SU-DHL-6 (cell line): ENCODE measurements around the gene CEBPG.

ENCODE experiments used
- H2AFZ ChIP-seq: fragments of 200-600 bp; sonication (generic); 2 replicates; pipeline ENCODE4 v1.6.1; 2014; ENCODE audit warnings: low read depth, mild to moderate bottlenecking, moderate library complexity, mixed read lengths, antibody characterized with exemption, low read length; ENCODE audit not compliant: severe bottlenecking
- H3F3A ChIP-seq: fragments of 200-600 bp; shearing (Covaris generic); 2 replicates; pipeline ENCODE4 v1.6.0; 2016; ENCODE audit warnings: antibody characterized with exemption, mild to moderate bottlenecking; ENCODE audit not compliant: insufficient read depth
- H3K27ac ChIP-seq: fragments of 200-600 bp; sonication (generic); 2 replicates; pipeline ENCODE4 v1.5.1; 2016; ENCODE audit warnings: low read depth, mild to moderate bottlenecking, low read length, moderate library complexity, mixed read lengths
- H3K27me3 ChIP-seq: fragments of 200-600 bp; sonication (generic), shearing (Covaris generic); 2 replicates; pipeline ENCODE4 v1.6.0; 2014; ENCODE audit warnings: mild to moderate bottlenecking, low read length
- H3K36me3 ChIP-seq: fragments of 200-600 bp; sonication (generic); 2 replicates; pipeline ENCODE4 v1.6.1; 2014; ENCODE audit warnings: mild to moderate bottlenecking, low read length, mixed read lengths
- H3K4me2 ChIP-seq: fragments of 300-600, 200-600 bp; shearing (Covaris generic), sonication (generic); 2 replicates; pipeline ENCODE4 v1.6.0; 2014; ENCODE audit warnings: low read length, low read depth, mild to moderate bottlenecking; ENCODE audit not compliant: poor library complexity, severe bottlenecking
- H3K4me3 ChIP-seq: fragments of 200-600 bp; sonication (generic); 2 replicates; pipeline ENCODE4 v1.5.1; 2014; ENCODE audit warnings: antibody characterized with exemption, low read length, mild to moderate bottlenecking, mixed read lengths; ENCODE audit not compliant: insufficient read depth, poor library complexity, severe bottlenecking
- H3K79me2 ChIP-seq: fragments of 200-600 bp; sonication (generic); 2 replicates; pipeline ENCODE4 v1.6.1; 2014; ENCODE audit warnings: mild to moderate bottlenecking, low read length, moderate library complexity; ENCODE audit not compliant: insufficient read depth
- H3K9ac ChIP-seq: fragments of 200-600 bp; sonication (generic); 2 replicates; pipeline ENCODE4 v1.7.0; 2014; ENCODE audit warnings: mild to moderate bottlenecking, low read length
- H3K9me2 ChIP-seq: fragments of 200-600 bp; sonication (generic); replicated peaks from 2 replicates; pipeline ENCODE4 v1.6.1; 2014; ENCODE audit warnings: low read length; ENCODE audit not compliant: insufficient read depth
- H3K9me3 ChIP-seq: fragments of 200-600 bp; sonication (generic); 2 replicates; pipeline ENCODE4 v1.6.1; 2014; ENCODE audit warnings: low read length, mixed read lengths; ENCODE audit not compliant: insufficient read depth
- H4K20me1 ChIP-seq: fragments of 200-600 bp; sonication (generic); 2 replicates; pipeline ENCODE4 v1.6.1; 2014; ENCODE audit warnings: low read depth, mild to moderate bottlenecking, antibody characterized with exemption, low read length, moderate library complexity, mixed read lengths
- EZH2phosphoT487 ChIP-seq: fragments of 200-600 bp; sonication (generic), shearing (Covaris generic); conservative IDR thresholded peaks from 2 replicates; pipeline ENCODE4 v1.6.1; 2018; ENCODE audit warnings: mild to moderate bottlenecking, antibody characterized with exemption, low read length, moderate library complexity, mixed read lengths
- TF ChIP-seq, protein P1 (sequence below): fragments of 200-600 bp; sonication (generic); IDR thresholded peaks from one replicate; pipeline ENCODE4 v1.5.1; 2017; ENCODE audit warnings: antibody characterized with exemption, mild to moderate bottlenecking, low read length, moderate library complexity; ENCODE audit not compliant: insufficient read depth, poor library complexity, severe bottlenecking

The CEBPG gene

DNA sequence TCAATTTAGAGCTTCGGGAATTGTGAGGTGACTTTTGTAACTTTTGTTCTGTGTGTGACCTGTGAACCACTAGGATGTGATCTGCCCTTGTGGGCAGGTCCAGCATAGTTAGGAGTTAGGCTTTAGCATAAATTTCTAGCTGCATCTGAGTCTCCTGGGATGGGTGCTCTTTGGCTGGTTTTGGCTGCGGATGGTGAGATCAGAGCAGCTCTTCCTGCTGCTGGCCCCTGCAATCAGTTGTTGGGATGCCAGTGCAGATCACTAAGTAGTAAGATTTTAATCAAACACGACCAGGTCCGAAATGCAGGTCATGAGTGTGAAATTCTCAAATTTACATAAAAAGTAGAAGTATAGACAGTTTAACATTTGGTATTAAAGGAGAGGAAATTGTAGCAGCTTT is 8.5 kb downstream of the CEBPG start:
- H3F3A ChIP-seq: 0 out of 2 replicates have a peak, but pooled peaks cover 4% of the 10 kb centered on the region
- H4K20me1 ChIP-seq: peaks cover 15% of the 10 kb centered on the region; the same call in 1 of the 2 replicates
- no peaks in the 10 kb centered on the region for H3K9me3 ChIP-seq
- H3K9ac ChIP-seq: no peak overlapping the region
- TF ChIP-seq, protein P1, sequence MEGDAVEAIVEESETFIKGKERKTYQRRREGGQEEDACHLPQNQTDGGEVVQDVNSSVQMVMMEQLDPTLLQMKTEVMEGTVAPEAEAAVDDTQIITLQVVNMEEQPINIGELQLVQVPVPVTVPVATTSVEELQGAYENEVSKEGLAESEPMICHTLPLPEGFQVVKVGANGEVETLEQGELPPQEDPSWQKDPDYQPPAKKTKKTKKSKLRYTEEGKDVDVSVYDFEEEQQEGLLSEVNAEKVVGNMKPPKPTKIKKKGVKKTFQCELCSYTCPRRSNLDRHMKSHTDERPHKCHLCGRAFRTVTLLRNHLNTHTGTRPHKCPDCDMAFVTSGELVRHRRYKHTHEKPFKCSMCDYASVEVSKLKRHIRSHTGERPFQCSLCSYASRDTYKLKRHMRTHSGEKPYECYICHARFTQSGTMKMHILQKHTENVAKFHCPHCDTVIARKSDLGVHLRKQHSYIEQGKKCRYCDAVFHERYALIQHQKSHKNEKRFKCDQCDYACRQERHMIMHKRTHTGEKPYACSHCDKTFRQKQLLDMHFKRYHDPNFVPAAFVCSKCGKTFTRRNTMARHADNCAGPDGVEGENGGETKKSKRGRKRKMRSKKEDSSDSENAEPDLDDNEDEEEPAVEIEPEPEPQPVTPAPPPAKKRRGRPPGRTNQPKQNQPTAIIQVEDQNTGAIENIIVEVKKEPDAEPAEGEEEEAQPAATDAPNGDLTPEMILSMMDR: no peak
- TF ChIP-seq EZH2phosphoT487: no peak
- no peaks in the 10 kb centered on the region for H3K27me3 ChIP-seq
- peaks cover 11% of the 10 kb centered on the region; the same call in 1 of the 2 replicates for H3K36me3 ChIP-seq
- H3K9me2 ChIP-seq: no peaks in the 10 kb centered on the region
- H3K4me2 ChIP-seq: no peak overlapping the region
- H2AFZ ChIP-seq: no peak overlapping the region
- peaks cover 60% of the 10 kb centered on the region for H3K79me2 ChIP-seq
- no peak overlapping the region for H3K27ac ChIP-seq
- no peak overlapping the region for H3K4me3 ChIP-seq

DNA sequence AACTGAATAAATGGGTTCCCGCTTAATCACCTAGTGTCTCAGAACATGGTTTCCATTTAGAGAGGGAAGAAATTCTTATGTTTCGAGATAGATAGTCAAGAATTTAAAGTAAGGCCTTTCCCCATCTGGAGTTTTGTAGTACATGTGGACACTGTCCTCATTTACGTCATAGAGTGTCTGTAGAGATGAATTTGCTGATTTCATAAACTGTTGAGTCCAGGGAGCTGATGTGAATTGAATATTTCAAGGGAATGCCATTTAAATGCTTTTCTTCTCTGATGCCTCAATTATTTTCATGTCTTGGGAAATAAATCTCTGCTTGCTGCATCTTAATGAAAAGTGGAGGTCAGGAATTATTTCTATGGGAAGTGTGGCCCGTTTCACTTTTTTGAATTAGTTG is 9.5 kb downstream of the CEBPG start:
- H3K36me3 ChIP-seq: peaks cover 11% of the 10 kb centered on the region; the same call in 1 of the 2 replicates
- no peak overlapping the region for H2AFZ ChIP-seq
- no peak overlapping the region for H3K4me3 ChIP-seq
- peaks cover 15% of the 10 kb centered on the region; the same call in 1 of the 2 replicates for H4K20me1 ChIP-seq
- no peaks in the 10 kb centered on the region for H3K9me2 ChIP-seq
- no peak for TF ChIP-seq EZH2phosphoT487
- TF ChIP-seq, protein P1: no peak
- no peak overlapping the region for H3K4me2 ChIP-seq
- no peaks in the 10 kb centered on the region for H3K27me3 ChIP-seq
- H3K9ac ChIP-seq: no peak overlapping the region
- H3K9me3 ChIP-seq: no peaks in the 10 kb centered on the region
- H3K27ac ChIP-seq: no peak overlapping the region
- peaks cover 50% of the 10 kb centered on the region for H3K79me2 ChIP-seq
- 0 out of 2 replicates have a peak, but pooled peaks cover 4% of the 10 kb centered on the region for H3F3A ChIP-seq

DNA sequence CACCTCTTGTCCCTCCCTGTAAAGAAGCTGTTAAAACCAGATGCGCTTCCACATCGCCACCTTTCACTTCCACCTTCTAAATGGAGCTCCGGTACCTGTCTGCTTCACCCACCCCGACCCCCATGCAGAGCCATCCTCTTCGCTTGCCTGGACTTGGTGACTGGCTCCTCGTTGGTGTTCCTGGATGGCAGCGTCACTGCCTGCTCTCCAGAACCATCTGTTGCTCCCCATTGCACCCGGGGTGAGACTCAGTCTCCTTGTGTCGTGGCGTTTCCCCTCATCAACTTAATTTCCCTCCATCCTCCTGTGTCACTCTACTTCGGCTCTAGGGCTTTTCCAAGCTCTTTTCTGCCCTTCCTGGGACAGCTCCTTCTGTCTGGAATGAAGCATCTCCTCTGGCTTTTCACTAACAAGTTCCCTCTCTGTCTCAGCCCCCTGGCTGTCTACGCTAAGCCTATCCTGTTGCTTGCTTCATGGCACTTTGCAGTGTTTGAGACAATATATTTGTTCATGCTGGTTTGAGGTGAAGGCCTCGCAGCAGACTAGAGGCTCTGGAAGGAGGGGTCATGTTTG is 10.3 kb downstream of the CEBPG start:
- Histone ChIP-seq H3K4me2 (no peak overlapping the region), H3K27ac (no peak overlapping the region), H3F3A (0 out of 2 replicates have a peak, but pooled peaks cover 4% of the 10 kb centered on the region), H3K9me3 (no peaks in the 10 kb centered on the region), H3K27me3 (no peaks in the 10 kb centered on the region), H3K79me2 (peaks cover 42% of the 10 kb centered on the region), H3K9ac (no peak overlapping the region), H4K20me1 (peaks cover 15% of the 10 kb centered on the region; the same call in 1 of the 2 replicates), H3K4me3 (no peak overlapping the region), H3K36me3 (peaks cover 11% of the 10 kb centered on the region; the same call in 1 of the 2 replicates), H2AFZ (no peak overlapping the region), H3K9me2 (no peaks in the 10 kb centered on the region)
- no peak for TF ChIP-seq EZH2phosphoT487
- TF ChIP-seq, protein P1: no peak
